Activated CD4-positive, alpha-beta T cell treated with anti-CD3 and anti-CD28 coated beads, Interleukin-2, amount 50 U/mL, for 48 hours (primary cell): ENCODE measurements around the gene KAT5.
"Not testable (repeated sequence)": the region's sequence is repeated elsewhere in the genome, so short reads cannot be mapped to it uniquely, and the experiment has no call there.

Experiments used
- DNase-seq, 2 experiments: peaks; one replicate each; pipeline ENCODE4 v3.0.0-alpha.2; 2020

Gene KAT5

GRCh38 chr11:65745049-65745448 lies 33.0 kb downstream of the KAT5 start:
- DNase-seq = no peak

- DNase-seq = not testable (repeated sequence)
Measured at GRCh38 chr11:65762169-65762568, 50.1 kb downstream of the KAT5 start.

- not testable (repeated sequence) for DNase-seq
Measured at GRCh38 chr11:65762816-65763215, 50.8 kb downstream of the KAT5 start.

- no peak for DNase-seq
Measured at GRCh38 chr11:65764434-65764833, 52.4 kb downstream of the KAT5 start.

- no peak for DNase-seq
Measured at GRCh38 chr11:65766535-65766934, 54.5 kb downstream of the KAT5 start.

- DNase-seq = no peak
Measured at GRCh38 chr11:65767406-65767805, 55.4 kb downstream of the KAT5 start.

GRCh38 chr11:65767806-65768205 lies 55.8 kb downstream of the KAT5 start:
- not testable (repeated sequence) for DNase-seq
